Activated CD4-positive, alpha-beta T cell treated with anti-CD3 and anti-CD28 coated beads, Interleukin-2, amount 10 ng/mL, durations not matched to agents 7 days and 5 days (primary cell): ENCODE measurements around the gene OR4D6. TPM values are rescaled to one million over a fixed set of nuclear protein-coding genes. Genes with fewer than 3 reads are reported as not detected.

ENCODE experiments used
- CTCF ChIA-PET: fragments of 350-600 bp; sonication (Branson Sonifier 250); formaldehyde crosslinking; loops from one replicate; lab custom pipeline; 2021; ENCODE audit warnings: antibody characterized with exemption; lab: Charles Lee
- POLR2A ChIA-PET: fragments of 350-600 bp; sonication (Branson Sonifier 250); formaldehyde crosslinking; loops from one replicate; lab custom pipeline; 2021; ENCODE audit warnings: antibody characterized with exemption; lab: Charles Lee
- DNase-seq: peaks from one replicate; pipeline ENCODE4 v3.0.0-alpha.2; 2020
- H3K27ac Mint-ChIP-seq: one replicate; pipeline ENCODE4 v1.8.0; 2021; ENCODE audit warnings: mild to moderate bottlenecking, moderate library complexity, mixed read lengths
- H3K27me3 Mint-ChIP-seq: one replicate; pipeline ENCODE4 v1.8.0; 2021; ENCODE audit warnings: mixed read lengths
- H3K36me3 Mint-ChIP-seq: one replicate; pipeline ENCODE4 v1.8.0; 2021; ENCODE audit warnings: low read depth, mixed read lengths
- H3K4me1 Mint-ChIP-seq: one replicate; pipeline ENCODE4 v1.8.0; 2021; ENCODE audit warnings: mixed read lengths
- H3K4me3 Mint-ChIP-seq: one replicate; pipeline ENCODE4 v1.8.0; 2021; ENCODE audit warnings: mild to moderate bottlenecking, moderate library complexity, mixed read lengths
- H3K9me3 Mint-ChIP-seq: one replicate; pipeline ENCODE4 v1.8.0; 2021; ENCODE audit warnings: mixed read lengths
- total RNA-seq, 2 experiments: library from RNA; stranded (reverse); gene quantifications; one replicate each; pipeline ENCODE4 v1.2.3, GENCODE V29; 2021

The OR4D6 gene
- not detected for total RNA-seq

GRCh38 chr11:59456661-59457060 lies at the start of gene OR4D6:
TSS of gene OR4D6 (plus strand) at chr11:59456961. CDS start at chr11:59456961, 0 bp downstream.
- no peak within 1 kb of the TSS for H3K27ac Mint-ChIP-seq
- H3K36me3 Mint-ChIP-seq = no peaks in the 10 kb centered on the region
- H3K4me3 Mint-ChIP-seq = no peak within 1 kb of the TSS
- DNase-seq = no peak
- no peaks in the 10 kb centered on the region for H3K4me1 Mint-ChIP-seq
- ChIA-PET CTCF (no interaction called here), POLR2A (no interaction called here)
- H3K9me3 Mint-ChIP-seq = no peaks in the 10 kb centered on the region
- peaks cover 3% of the 10 kb centered on the region for H3K27me3 Mint-ChIP-seq

GRCh38 chr11:59413646-59414045 lies 43.1 kb upstream of the OR4D6 start:
- Mint-ChIP-seq H3K4me3 (no peak overlapping the region), H3K36me3 (no peaks in the 10 kb centered on the region)

GRCh38 chr11:59415111-59415510 lies 41.6 kb upstream of the OR4D6 start:
- peaks cover 4% of the 10 kb centered on the region for H3K9me3 Mint-ChIP-seq
- H3K27me3 Mint-ChIP-seq = peaks cover 35% of the 10 kb centered on the region
- H3K36me3 Mint-ChIP-seq = no peaks in the 10 kb centered on the region
- POLR2A ChIA-PET = no interaction called here
- DNase-seq = no peak
- no peak overlapping the region for H3K4me3 Mint-ChIP-seq
- CTCF ChIA-PET = no interaction called here
- H3K27ac Mint-ChIP-seq = no peak overlapping the region
- H3K4me1 Mint-ChIP-seq = peaks cover 15% of the 10 kb centered on the region

More at GRCh38 chr11:59413646-59414045, 43.1 kb upstream of the OR4D6 start:
- DNase-seq = no peak
- peaks cover 15% of the 10 kb centered on the region for H3K9me3 Mint-ChIP-seq
- ChIA-PET CTCF (no interaction called here), POLR2A (no interaction called here)
- H3K4me1 Mint-ChIP-seq = peaks cover 15% of the 10 kb centered on the region
- peaks cover 35% of the 10 kb centered on the region for H3K27me3 Mint-ChIP-seq
- no peak overlapping the region for H3K27ac Mint-ChIP-seq

- Mint-ChIP-seq H3K4me3 (no peak overlapping the region), H3K27ac (no peak overlapping the region), H3K9me3 (no peaks in the 10 kb centered on the region), H3K27me3 (peaks cover 38% of the 10 kb centered on the region), H3K36me3 (no peaks in the 10 kb centered on the region), H3K4me1 (peaks cover 15% of the 10 kb centered on the region)
- no peak for DNase-seq
- ChIA-PET POLR2A (no interaction called here), CTCF (no interaction called here)
These were observed 40.1 kb upstream of the OR4D6 start for GRCh38 chr11:59416613-59417012.

GRCh38 chr11:59417023-59417422 lies 39.7 kb upstream of the OR4D6 start:
- no peak for DNase-seq
- Mint-ChIP-seq H3K27me3 (peaks cover 38% of the 10 kb centered on the region), H3K36me3 (no peaks in the 10 kb centered on the region), H3K9me3 (no peaks in the 10 kb centered on the region), H3K4me1 (peaks cover 15% of the 10 kb centered on the region), H3K4me3 (no peak overlapping the region), H3K27ac (no peak overlapping the region)
- CTCF ChIA-PET = no interaction called here
- POLR2A ChIA-PET = no interaction called here

GRCh38 chr11:59418156-59418555 lies 38.6 kb upstream of the OR4D6 start:
- no peak for DNase-seq
- Mint-ChIP-seq H3K36me3 (no peaks in the 10 kb centered on the region), H3K4me3 (no peak overlapping the region), H3K9me3 (no peaks in the 10 kb centered on the region), H3K27me3 (peaks cover 35% of the 10 kb centered on the region), H3K4me1 (peaks cover 24% of the 10 kb centered on the region), H3K27ac (no peak overlapping the region)
- CTCF ChIA-PET = no interaction called here
- POLR2A ChIA-PET = no interaction called here

GRCh38 chr11:59423835-59424234 lies 32.9 kb upstream of the OR4D6 start:
- no peak overlapping the region for H3K4me3 Mint-ChIP-seq
- no peak overlapping the region for H3K27ac Mint-ChIP-seq
- POLR2A ChIA-PET = no interaction called here
- DNase-seq = no peak
- CTCF ChIA-PET = interaction anchor here (1.8 kb wide), 1 partner anchor 252 kb away, joined by 4 read pairs; the partner anchor contains the start of gene DTX4
- peaks cover 9% of the 10 kb centered on the region for H3K4me1 Mint-ChIP-seq
- H3K9me3 Mint-ChIP-seq = no peaks in the 10 kb centered on the region
- peaks cover 18% of the 10 kb centered on the region for H3K27me3 Mint-ChIP-seq
- H3K36me3 Mint-ChIP-seq = no peaks in the 10 kb centered on the region

- ChIA-PET CTCF (interaction anchor here (1.8 kb wide), 1 partner anchor 253 kb away, joined by 4 read pairs; the partner anchor contains the start of gene DTX4), POLR2A (no interaction called here)
- H3K27me3 Mint-ChIP-seq = peaks cover 23% of the 10 kb centered on the region
- no peak overlapping the region for H3K27ac Mint-ChIP-seq
- no peaks in the 10 kb centered on the region for H3K9me3 Mint-ChIP-seq
- no peak overlapping the region for H3K4me3 Mint-ChIP-seq
- H3K4me1 Mint-ChIP-seq = peaks cover 9% of the 10 kb centered on the region
- DNase-seq = no peak
- H3K36me3 Mint-ChIP-seq = no peaks in the 10 kb centered on the region
These were observed 31.6 kb upstream of the OR4D6 start for GRCh38 chr11:59425131-59425530.

GRCh38 chr11:59426361-59427067 lies 30.2 kb upstream of the OR4D6 start, which contains the start of gene OR5A2:
TSS of gene OR5A2 (minus strand) at chr11:59426413. CDS start at chr11:59422953, 3,460 bp downstream.
- H3K27ac Mint-ChIP-seq = no peak within 1 kb of the TSS
- no peaks in the 10 kb centered on the region for H3K9me3 Mint-ChIP-seq
- no peak within 1 kb of the TSS for H3K4me3 Mint-ChIP-seq
- peaks cover 9% of the 10 kb centered on the region for H3K4me1 Mint-ChIP-seq
- POLR2A ChIA-PET = no interaction called here
- CTCF ChIA-PET = interaction anchor here (1.1 kb wide), 1 partner anchor 255 kb away, joined by 4 read pairs; the partner anchor contains the start of gene DTX4
- no peaks in the 10 kb centered on the region for H3K36me3 Mint-ChIP-seq
- DNase-seq = no peak
- H3K27me3 Mint-ChIP-seq = peaks cover 21% of the 10 kb centered on the region

GRCh38 chr11:59427068-59427382 lies 29.7 kb upstream of the OR4D6 start:
- H3K9me3 Mint-ChIP-seq = no peaks in the 10 kb centered on the region
- H3K27ac Mint-ChIP-seq = no peak overlapping the region
- H3K4me3 Mint-ChIP-seq = no peak overlapping the region
- H3K36me3 Mint-ChIP-seq = no peaks in the 10 kb centered on the region
- H3K27me3 Mint-ChIP-seq = peaks cover 26% of the 10 kb centered on the region
- no peak for DNase-seq
- peaks cover 9% of the 10 kb centered on the region for H3K4me1 Mint-ChIP-seq
- POLR2A ChIA-PET = no interaction called here
- CTCF ChIA-PET = interaction anchor here (1.1 kb wide), 1 partner anchor 256 kb away, joined by 4 read pairs; the partner anchor contains the start of gene DTX4

GRCh38 chr11:59429924-59430516 lies 26.7 kb upstream of the OR4D6 start:
- H3K36me3 Mint-ChIP-seq = no peaks in the 10 kb centered on the region
- no peaks in the 10 kb centered on the region for H3K9me3 Mint-ChIP-seq
- no peak overlapping the region for H3K4me3 Mint-ChIP-seq
- H3K27me3 Mint-ChIP-seq = peaks cover 28% of the 10 kb centered on the region
- H3K27ac Mint-ChIP-seq = no peak overlapping the region
- peak; percentile 72 for DNase-seq
- no peaks in the 10 kb centered on the region for H3K4me1 Mint-ChIP-seq
- ChIA-PET POLR2A (no interaction called here), CTCF (interaction anchor here (0.5 to 1.2 kb wide), 2 partner anchors 259 to 382 kb away, joined by 3 to 4 read pairs; partner anchors contain the start of gene DTX4)

- no peak for DNase-seq
- Mint-ChIP-seq H3K4me3 (no peak within 1 kb of the TSS), H3K27me3 (peaks cover 25% of the 10 kb centered on the region), H3K27ac (no peak within 1 kb of the TSS), H3K4me1 (no peaks in the 10 kb centered on the region), H3K36me3 (no peaks in the 10 kb centered on the region), H3K9me3 (no peaks in the 10 kb centered on the region)
- POLR2A ChIA-PET = no interaction called here
- CTCF ChIA-PET = no interaction called here
These were observed 20.6 kb upstream of the OR4D6 start, which contains the start of gene OR5A1 for GRCh38 chr11:59436169-59436568. TSS of gene OR5A1 (plus strand) at chr11:59436469. CDS start at chr11:59443169, 6,700 bp downstream.

- no peak overlapping the region for H3K4me3 Mint-ChIP-seq
- H3K27ac Mint-ChIP-seq = no peak overlapping the region
- POLR2A ChIA-PET = no interaction called here
- H3K9me3 Mint-ChIP-seq = no peaks in the 10 kb centered on the region
- no peaks in the 10 kb centered on the region for H3K4me1 Mint-ChIP-seq
- H3K27me3 Mint-ChIP-seq = peaks cover 18% of the 10 kb centered on the region
- no peaks in the 10 kb centered on the region for H3K36me3 Mint-ChIP-seq
- CTCF ChIA-PET = no interaction called here
- DNase-seq = no peak
These were observed 19.0 kb upstream of the OR4D6 start for GRCh38 chr11:59437770-59438169.
